M059J (cell line): ENCODE results near the gene AHCYL2. TPM values are rescaled to one million over a fixed set of nuclear protein-coding genes. Genes with fewer than 3 reads are reported as not detected.
"Not testable (repeated sequence)": the region's sequence is repeated elsewhere in the genome, so short reads cannot be mapped to it uniquely, and the experiment has no call there.

ENCODE experiments used
- DNase-seq: peaks from one replicate; pipeline ENCODE4 v3.0.0-alpha.2; 2012; ENCODE audit warnings: low read depth
- total RNA-seq: library from RNA; depleted of rRNA; stranded (reverse); fragments of >200 nt; shearing (Covaris generic); gene quantifications from 2 replicates; pipeline ENCODE4 v1.2.3, GENCODE V29; 2014

Gene AHCYL2
- total RNA-seq, 1 experiment from 2014 or later: 8.2 TPM

DNA sequence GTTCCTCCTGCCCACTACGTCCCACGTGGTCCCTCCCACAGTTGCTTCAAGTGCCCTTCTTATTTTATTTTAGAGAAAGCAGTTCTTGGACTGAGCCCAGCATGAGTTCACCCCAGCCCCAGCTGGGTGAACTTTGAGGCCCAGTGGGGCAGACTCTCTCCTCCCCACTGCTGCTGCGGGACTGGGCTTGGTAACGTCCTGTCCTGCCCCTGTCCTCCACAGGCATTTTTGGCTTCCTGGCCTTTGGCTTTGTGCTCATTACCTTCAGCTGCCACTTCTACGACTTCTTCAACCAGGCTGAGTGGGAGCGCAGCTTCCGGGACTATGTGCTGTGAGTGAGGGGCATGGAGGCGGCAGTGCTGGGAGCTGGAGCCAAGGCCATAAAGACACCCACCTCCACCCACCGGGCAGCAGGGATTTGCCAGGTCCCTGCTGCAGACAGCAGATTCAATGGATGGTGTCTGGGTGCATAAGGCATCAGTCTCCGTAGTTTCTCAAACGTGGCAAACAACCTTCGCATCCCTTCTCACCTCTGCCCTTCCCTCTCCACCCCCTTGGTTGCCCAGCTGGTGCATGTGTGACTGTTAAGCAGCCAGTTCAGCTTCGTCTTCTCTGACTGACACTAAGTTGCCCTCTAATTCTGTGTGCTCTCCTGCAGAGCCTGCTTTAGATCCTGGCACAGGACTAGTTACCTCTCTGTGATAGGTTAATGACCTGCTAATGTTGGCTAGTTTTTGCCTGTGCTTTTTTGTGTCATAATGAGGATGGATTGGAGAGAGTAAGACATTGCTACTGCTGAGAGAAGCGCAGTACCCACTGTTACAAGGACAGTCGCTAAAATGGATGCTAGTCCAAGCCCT, 15.5 kb upstream of the AHCYL2 start:
- no peak for DNase-seq

DNA sequence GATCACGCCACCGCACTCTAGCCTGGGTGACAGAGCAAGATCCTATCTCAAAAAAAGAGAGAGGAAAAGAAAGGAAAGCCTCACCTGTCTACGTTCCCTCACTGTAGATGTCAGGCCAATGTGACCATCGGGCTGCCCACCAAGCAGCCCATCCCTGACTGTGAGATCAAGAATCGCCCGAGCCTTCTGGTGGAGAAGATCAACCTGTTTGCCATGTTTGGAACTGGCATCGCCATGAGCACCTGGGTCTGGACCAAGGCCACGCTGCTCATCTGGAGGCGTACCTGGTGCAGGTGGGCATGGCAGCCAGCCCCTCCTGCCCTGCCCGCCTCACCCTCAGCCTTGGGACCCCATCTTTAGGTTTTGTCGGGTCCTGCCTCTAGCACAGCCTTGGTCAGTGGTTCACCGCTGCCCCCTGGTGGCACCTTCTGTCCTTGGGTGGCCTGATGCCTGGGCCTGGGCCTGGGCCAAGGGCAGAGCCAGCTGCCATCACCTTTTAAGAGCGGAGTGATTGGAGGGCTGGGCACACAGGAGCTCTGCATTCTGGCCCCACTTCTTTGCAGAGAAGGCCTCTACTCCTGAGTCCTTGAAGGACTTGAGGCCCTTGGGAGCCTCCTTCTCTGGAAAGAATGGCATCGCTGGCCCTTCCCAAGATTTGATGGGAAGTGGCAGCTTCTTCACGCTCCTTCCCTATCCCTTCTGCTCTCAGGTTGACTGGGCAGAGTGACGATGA, 14.4 kb upstream of the AHCYL2 start:
- peak; percentile 48 for DNase-seq

GRCh38 chr7:129210989-129211312, 13.9 kb upstream of the AHCYL2 start:
- DNase-seq: no peak

- no peak for DNase-seq
Observed at GRCh38 chr7:129212126-129212525, 12.7 kb upstream of the AHCYL2 start.

DNA sequence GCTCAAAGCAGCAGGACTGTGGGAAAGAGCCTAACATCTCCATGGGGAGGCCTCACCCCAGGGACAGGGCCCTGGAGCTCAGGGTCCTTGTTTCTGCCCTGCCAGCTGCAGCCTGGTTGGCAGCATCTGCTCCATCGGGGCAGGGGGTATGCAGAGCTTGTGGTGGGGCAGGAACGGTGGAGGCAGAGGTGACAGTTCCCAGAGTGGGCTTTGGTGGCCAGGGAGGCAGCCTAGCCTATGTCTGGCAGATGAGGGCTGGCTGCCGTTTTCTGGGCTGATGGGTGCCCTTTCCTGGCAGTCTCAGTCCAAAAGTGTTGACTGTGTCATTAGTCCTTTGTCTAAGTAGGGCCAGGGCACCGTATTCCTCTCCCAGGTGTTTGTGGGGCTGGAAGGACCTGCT, 12.2 kb upstream of the AHCYL2 start:
- no peak for DNase-seq

- peak; percentile 51 for DNase-seq
Observed at GRCh38 chr7:129213828-129214227, 11.0 kb upstream of the AHCYL2 start.

DNA sequence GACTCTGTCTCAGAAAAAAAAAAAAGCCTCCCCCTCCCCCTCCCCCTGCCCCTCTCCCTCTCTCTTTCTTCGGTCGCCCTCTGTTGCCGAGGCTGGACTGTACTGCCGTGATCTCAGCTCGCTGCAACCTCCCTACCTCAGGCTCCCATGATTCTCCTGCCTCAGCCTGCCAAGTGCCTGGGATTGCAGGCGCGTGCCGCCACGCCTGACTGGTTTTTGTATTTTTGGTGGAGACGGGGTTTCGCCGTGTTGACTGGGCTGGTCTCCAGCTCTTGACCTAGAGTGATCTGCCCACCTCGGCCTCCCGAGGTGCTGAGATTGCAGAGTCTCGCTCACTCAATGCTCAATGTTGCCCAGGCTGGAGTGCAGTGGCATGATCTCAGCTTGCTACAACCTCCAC, 9.1 kb upstream of the AHCYL2 start:
- DNase-seq: not testable (repeated sequence)

- DNase-seq: not testable (repeated sequence)
Observed at GRCh38 chr7:129216101-129216715, 8.6 kb upstream of the AHCYL2 start.

- DNase-seq: not testable (repeated sequence)
Observed at GRCh38 chr7:129216821-129217416, 7.9 kb upstream of the AHCYL2 start.

DNA sequence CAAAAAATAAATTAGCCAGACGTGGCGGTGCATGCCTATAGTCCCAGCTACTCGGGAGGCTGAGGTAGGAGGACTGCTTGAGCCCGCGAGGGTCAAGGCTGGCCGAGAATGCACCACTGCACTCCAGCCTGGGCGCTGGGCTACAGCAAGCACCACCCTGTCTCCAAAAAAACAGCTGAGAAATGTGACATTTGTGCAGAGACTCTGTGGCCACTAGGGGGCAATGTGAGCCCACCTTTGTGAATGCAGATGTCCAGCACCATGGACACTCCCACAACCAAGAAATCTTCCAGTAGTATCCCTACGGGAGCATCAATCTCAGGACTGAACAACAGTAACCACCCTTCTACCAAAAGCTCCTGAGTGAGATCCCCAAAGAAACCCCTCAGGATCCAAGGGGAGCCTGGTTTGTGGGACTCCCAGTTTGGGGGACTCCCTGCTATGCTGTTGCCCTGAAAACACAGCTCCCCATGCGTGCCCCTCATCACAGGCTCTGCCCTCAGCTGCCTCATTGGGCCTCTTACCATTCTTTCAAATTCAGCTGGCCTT, 6.2 kb upstream of the AHCYL2 start:
- peak; percentile 84 for DNase-seq

DNA sequence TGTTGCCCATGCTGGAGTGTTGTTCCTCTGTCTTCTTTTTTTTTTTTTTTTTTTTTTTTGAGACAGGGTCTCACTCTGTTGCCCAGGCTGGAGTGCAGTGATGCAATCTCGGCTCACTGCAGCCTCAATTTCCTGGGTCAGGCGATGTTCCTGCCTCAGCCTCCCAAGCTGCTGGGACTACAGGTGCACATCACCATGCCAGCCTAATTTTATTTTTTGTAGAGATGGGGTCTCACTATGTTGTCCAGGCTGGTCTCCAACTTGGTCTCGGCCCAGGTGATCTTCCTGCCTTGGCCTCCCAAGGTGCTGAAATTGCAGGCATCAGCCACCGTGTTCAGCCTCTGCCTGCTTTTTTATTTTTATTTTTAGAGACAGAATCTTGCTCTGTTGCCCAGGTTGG, 5.7 kb upstream of the AHCYL2 start:
- not testable (repeated sequence) for DNase-seq

- no peak for DNase-seq
Observed at GRCh38 chr7:129222064-129222463, 2.8 kb upstream of the AHCYL2 start.

GRCh38 chr7:129225206-129225930, 538 bp downstream of the AHCYL2 start:
- DNase-seq: peak; percentile 64

- no peak for DNase-seq
Observed at GRCh38 chr7:129225931-129226572, 1.2 kb downstream of the AHCYL2 start.

- DNase-seq: no peak
Observed at GRCh38 chr7:129227646-129228578, 3.1 kb downstream of the AHCYL2 start.

DNA sequence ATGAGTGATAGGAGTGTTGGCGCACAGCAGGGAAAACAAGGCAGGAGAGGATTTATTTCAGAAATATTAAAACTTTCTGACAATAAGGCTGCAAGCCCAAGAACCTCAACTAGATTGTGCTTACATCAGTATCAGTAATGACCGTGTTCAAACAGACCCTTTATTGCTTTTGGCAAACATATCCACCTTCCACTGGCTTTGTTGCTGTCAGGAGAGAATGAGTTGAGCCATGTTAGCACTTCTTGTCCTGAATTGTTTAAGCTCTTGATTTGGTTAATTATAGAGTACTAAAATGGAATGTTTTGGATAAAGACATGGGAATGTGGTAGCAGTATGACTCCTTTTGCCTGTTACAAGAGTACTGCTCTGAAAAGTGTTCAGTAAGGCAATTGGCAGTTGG, 3.8 kb downstream of the AHCYL2 start:
- no peak for DNase-seq

DNA sequence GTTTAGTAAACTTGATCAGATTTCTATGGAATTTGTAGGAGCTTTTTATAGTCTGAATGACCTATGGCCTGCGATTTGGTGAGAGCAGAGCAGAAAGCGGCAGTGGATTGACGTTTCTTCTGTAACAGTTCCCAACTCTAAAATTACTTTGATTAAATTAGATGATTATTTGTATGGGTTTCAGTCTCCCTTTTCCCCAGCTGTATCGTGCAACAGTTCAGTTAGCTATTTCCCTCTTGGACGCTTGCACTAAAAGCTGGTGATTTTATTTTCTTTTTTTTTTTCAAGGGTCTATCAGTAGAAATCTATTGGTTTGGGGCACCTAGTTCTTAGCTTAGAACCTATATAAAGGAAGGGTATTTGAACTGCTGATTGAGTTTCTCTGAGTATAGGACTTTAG, 6.8 kb downstream of the AHCYL2 start:
- no peak for DNase-seq

DNA sequence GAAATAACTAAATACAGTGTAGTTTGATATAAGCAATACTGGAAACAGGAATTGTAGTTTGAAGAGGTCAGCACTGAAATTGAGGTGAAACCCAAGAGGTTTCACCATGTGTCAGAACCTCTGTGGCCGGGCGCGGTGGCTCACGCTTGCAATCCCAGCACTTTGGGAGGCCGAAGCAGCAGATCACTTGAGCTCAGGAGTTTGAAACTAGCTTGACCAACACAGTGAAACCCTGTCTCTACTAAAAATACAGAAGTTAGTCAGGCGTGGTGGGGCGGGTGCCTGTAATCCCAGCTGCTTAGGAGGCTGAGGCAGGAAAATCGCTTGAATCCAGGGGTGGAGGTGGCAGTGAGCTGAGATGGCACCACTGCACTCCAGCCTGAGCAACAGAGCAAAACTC, 13.7 kb downstream of the AHCYL2 start:
- DNase-seq: no peak

- no peak for DNase-seq
Observed at GRCh38 chr7:129240119-129240820, 15.4 kb downstream of the AHCYL2 start.
